NT2/D1 (cell line): Measurements from ENCODE around the gene PARN.

Source experiments
- YY1 ChIP-seq: IDR thresholded peaks from 2 replicates; pipeline ENCODE4 v1.6.1; 2011; ENCODE audit not compliant: insufficient read length, insufficient read depth
- ZNF274 ChIP-seq: IDR thresholded peaks from 2 replicates; pipeline ENCODE4 v1.6.1; 2011; ENCODE audit warnings: mild to moderate bottlenecking, low read depth, low read length

DNA sequence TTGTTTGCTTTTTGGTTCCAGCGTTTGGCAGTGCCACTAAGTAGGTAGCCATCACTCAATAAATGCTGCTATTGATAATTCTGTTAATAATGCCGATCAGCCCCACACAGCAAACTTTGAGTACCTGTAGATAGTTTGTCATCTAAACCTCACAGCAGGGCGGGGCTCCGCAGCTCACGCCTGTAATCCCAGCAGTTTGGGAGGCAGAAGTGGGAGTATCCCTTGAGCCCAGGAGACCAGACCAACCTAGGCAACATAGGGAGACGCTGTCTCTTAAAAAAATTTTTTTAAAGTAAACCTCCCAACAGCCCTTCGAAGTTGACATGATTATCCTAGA, 4.3 kb upstream of the PARN start:
- TF ChIP-seq ZNF274 (no peak), YY1 (no peak)
